Measurements from ENCODE around the gene SYT1.

Gene SYT1

DNA sequence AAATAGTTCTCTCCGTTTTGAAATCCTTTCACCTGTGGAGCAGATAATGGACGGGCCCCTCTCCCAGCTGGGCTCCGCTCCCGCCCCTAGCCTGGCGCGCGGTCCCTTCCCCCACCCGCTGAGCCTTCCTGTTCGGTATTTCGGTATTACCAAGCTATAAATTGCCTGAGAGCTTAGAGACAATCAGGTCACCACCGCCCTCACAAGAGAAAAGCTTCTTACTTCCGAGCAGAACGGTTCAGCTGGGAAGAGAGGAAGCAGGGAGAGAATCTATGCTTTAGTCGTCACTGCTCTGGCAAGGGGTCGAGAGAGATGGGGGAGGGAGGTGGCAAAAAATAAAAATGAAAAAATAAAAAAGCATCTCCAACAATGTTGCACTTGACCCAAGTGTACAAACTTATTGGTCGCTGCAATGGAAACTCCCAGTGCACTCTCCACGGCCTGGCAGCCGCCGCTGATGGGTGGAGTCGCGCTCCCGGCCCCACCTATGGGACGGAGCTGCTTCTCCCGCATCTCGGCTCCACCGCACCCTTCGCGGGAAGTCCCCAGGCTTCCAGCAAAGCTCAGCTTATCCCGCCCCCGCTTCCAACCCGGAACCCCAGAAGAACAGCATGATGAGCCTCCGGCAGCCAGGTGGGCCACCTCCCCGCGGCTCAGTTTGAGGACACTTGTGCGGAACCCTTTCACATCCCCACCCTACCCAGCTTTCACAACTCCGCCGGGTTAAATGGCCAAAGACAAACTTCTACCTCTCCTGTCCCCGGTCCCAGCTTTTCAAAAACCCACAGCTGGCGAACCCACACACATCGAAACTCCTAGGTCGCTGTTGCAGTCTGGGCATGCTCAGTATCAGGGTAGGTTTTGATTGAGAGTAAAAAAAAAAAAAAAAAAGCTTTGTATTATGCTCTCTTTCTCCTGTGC, 832 bp upstream of the SYT1 start:
- under 1% methylated on average over 31 of the region's 41 CpGs for WGBS
- peak overlapping the region; percentile 18 to 39 for H3K18ac ChIP-seq (ENCODE audit: low read depth in 1 of 2, low read length in 2 of 2)

DNA sequence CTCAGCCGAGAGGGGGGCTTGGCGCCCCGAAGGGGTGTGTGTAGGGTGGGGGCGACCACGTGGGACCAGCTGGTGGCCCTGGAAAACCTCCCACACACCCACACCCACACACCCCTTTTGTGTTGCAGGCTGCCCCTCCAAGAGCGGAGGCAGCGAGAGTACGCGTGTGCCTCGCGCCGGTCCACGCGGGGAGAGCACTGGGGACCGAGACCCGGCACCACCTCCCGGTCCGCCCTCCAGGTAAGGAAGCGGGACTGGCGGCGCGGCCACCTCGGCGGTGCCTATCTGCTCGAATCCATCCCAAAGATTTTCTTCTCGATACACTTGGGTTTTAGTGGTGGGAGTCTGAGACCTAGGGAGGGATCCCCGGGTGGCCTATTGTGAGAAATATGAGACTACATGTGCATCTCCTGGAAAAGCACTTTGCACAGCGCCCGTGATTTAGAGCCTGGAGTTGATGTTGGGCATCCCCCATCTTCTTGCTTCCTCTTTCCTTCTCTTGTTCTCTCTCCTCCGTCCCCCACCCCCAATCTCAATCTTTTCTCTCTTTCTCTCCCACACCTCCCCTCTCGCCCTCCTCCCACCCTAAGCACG, 393 bp downstream of the SYT1 start:
- peak overlapping the region in 1 of 2 experiments; percentile 50 for H3K14ac ChIP-seq (ENCODE audit: low read length in 2 of 2)
- no peaks in the 10 kb centered on the region for H3K36me3 ChIP-seq (ENCODE audit: control insufficient read depth in 1 of 2, insufficient read depth in 2 of 2, low read depth in 1 of 2, low read length in 2 of 2)
- H2BK15ac ChIP-seq (ENCODE audit: low read depth, poor library complexity, severe bottlenecking) = no peak overlapping the region
- no peak overlapping the region for H4K91ac ChIP-seq (ENCODE audit: low read length)
- H3K9ac ChIP-seq (ENCODE audit: low read length) = no peak overlapping the region
- peaks cover 6% of the 10 kb centered on the region for H3K79me1 ChIP-seq (replicated peaks; ENCODE audit: low read length, poor library complexity, severe bottlenecking)
- H2AFZ ChIP-seq (ENCODE audit: low read depth, low read length) = no peak overlapping the region
- H3K27me3 ChIP-seq (ENCODE audit: control insufficient read depth in 1 of 2, insufficient read depth in 1 of 2, low read length in 2 of 2) = peaks cover 0 to 38% of the 10 kb centered on the region in 2 experiments
- H3K4me3 ChIP-seq (ENCODE audit: insufficient read depth in 1 of 2, low read depth in 1 of 2, low read length in 2 of 2) = peak overlapping the region; percentile 68 to 84
- no peak overlapping the region for H3K27ac ChIP-seq (ENCODE audit: low read length, poor library complexity, severe bottlenecking)
- no peak overlapping the region for H2BK5ac ChIP-seq (ENCODE audit: low read depth, low read length, poor library complexity, severe bottlenecking)
- H4K8ac ChIP-seq (ENCODE audit: low read length) = no peak overlapping the region
- no peak overlapping the region for H2AK5ac ChIP-seq (ENCODE audit: low read length, severe bottlenecking)
- DNase-seq = peak; percentile 28
- WGBS = under 1% methylated on average over 21 of the region's 32 CpGs
- no peak overlapping the region for H3K18ac ChIP-seq (ENCODE audit: low read depth in 1 of 2, low read length in 2 of 2)
- H3K4me2 ChIP-seq (ENCODE audit: low read length, poor library complexity, severe bottlenecking) = peak overlapping the region; percentile 88
- no peak overlapping the region for H3K23ac ChIP-seq (ENCODE audit: low read length in 2 of 2)
- H3K4ac ChIP-seq (ENCODE audit: low read depth in 1 of 2, low read length in 2 of 2) = no peak overlapping the region
- no peak overlapping the region for H2BK120ac ChIP-seq (ENCODE audit: low read depth, low read length)
- no peaks in the 10 kb centered on the region for H3K9me3 ChIP-seq (ENCODE audit: control insufficient read depth, low read length)
- H2BK12ac ChIP-seq (ENCODE audit: low read length in 2 of 2) = no peak overlapping the region
- peaks cover 5% of the 10 kb centered on the region for H3K4me1 ChIP-seq (ENCODE audit: control insufficient read depth, insufficient read depth, low read depth, low read length)

More for the DNA sequence above, 832 bp upstream of the SYT1 start:
- Histone ChIP-seq H3K23ac (ENCODE audit: low read length in 2 of 2) (peak overlapping the region in 1 of 2 experiments; percentile 52), H2BK12ac (ENCODE audit: low read length in 2 of 2) (peak overlapping the region in 1 of 2 experiments; percentile 84), H2BK15ac (ENCODE audit: low read depth, poor library complexity, severe bottlenecking) (no peak overlapping the region), H3K9ac (ENCODE audit: low read length) (peak overlapping the region; percentile 34), H4K91ac (ENCODE audit: low read length) (peak overlapping the region; percentile 47), H3K27me3 (ENCODE audit: control insufficient read depth in 1 of 2, insufficient read depth in 1 of 2, low read length in 2 of 2) (peaks cover 0 to 38% of the 10 kb centered on the region in 2 experiments), H3K4me1 (ENCODE audit: control insufficient read depth, insufficient read depth, low read depth, low read length) (peaks cover 5% of the 10 kb centered on the region), H2AK5ac (ENCODE audit: low read length, severe bottlenecking) (no peak overlapping the region), H3K4me3 (ENCODE audit: insufficient read depth in 1 of 2, low read depth in 1 of 2, low read length in 2 of 2) (peak overlapping the region; percentile 79 to 84), H3K27ac (ENCODE audit: low read length, poor library complexity, severe bottlenecking) (peak overlapping the region; percentile 84), H3K9me3 (ENCODE audit: control insufficient read depth, low read length) (no peaks in the 10 kb centered on the region), H2AFZ (ENCODE audit: low read depth, low read length) (peak overlapping the region; percentile 99), H3K4me2 (ENCODE audit: low read length, poor library complexity, severe bottlenecking) (peak overlapping the region; percentile 88), H2BK120ac (ENCODE audit: low read depth, low read length) (peak overlapping the region; percentile 68), H3K36me3 (ENCODE audit: control insufficient read depth in 1 of 2, insufficient read depth in 2 of 2, low read depth in 1 of 2, low read length in 2 of 2) (no peaks in the 10 kb centered on the region), H3K4ac (ENCODE audit: low read depth in 1 of 2, low read length in 2 of 2) (peak overlapping the region; percentile 69 to 80), H3K14ac (ENCODE audit: low read length in 2 of 2) (no peak overlapping the region), H2BK5ac (ENCODE audit: low read depth, low read length, poor library complexity, severe bottlenecking) (peak overlapping the region; percentile 44), H3K79me1 (replicated peaks; ENCODE audit: low read length, poor library complexity, severe bottlenecking) (peaks cover 6% of the 10 kb centered on the region), H4K8ac (ENCODE audit: low read length) (peak overlapping the region; percentile 60)
- DNase-seq = peak; percentile 70

DNA sequence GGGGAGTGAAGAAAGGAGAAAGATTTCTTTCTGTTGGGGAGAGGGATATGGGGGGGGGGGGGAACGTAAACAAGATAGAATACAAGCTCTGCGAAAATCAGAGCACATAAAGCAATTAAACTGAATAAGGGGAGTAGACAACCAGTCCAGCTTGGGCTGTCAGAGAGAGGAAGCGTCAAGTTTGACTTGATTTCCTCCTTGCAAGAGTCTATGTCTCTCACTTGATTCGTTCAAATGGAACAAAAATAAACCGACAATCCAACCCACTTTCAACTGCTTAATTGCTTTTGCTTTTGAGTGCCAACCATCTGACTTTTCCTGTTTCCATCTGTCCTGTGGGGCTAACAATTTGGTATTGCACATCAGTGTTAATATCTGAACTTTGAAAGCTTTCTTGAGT, 942 bp downstream of the SYT1 start:
- Histone ChIP-seq H4K8ac (ENCODE audit: low read length) (no peak overlapping the region), H2AFZ (ENCODE audit: low read depth, low read length) (no peak overlapping the region), H3K36me3 (ENCODE audit: control insufficient read depth in 1 of 2, insufficient read depth in 2 of 2, low read depth in 1 of 2, low read length in 2 of 2) (no peaks in the 10 kb centered on the region), H2BK12ac (ENCODE audit: low read length in 2 of 2) (no peak overlapping the region), H3K23ac (ENCODE audit: low read length in 2 of 2) (no peak overlapping the region), H2BK5ac (ENCODE audit: low read depth, low read length, poor library complexity, severe bottlenecking) (no peak overlapping the region), H3K79me1 (replicated peaks; ENCODE audit: low read length, poor library complexity, severe bottlenecking) (peaks cover 6% of the 10 kb centered on the region), H2AK5ac (ENCODE audit: low read length, severe bottlenecking) (no peak overlapping the region), H3K4me2 (ENCODE audit: low read length, poor library complexity, severe bottlenecking) (peak overlapping the region; percentile 88), H3K14ac (ENCODE audit: low read length in 2 of 2) (no peak overlapping the region), H2BK15ac (ENCODE audit: low read depth, poor library complexity, severe bottlenecking) (no peak overlapping the region), H3K27ac (ENCODE audit: low read length, poor library complexity, severe bottlenecking) (no peak overlapping the region), H3K4me1 (ENCODE audit: control insufficient read depth, insufficient read depth, low read depth, low read length) (peaks cover 5% of the 10 kb centered on the region), H3K9ac (ENCODE audit: low read length) (no peak overlapping the region), H3K4ac (ENCODE audit: low read depth in 1 of 2, low read length in 2 of 2) (no peak overlapping the region), H4K91ac (ENCODE audit: low read length) (no peak overlapping the region), H3K18ac (ENCODE audit: low read depth in 1 of 2, low read length in 2 of 2) (no peak overlapping the region), H3K9me3 (ENCODE audit: control insufficient read depth, low read length) (no peaks in the 10 kb centered on the region), H3K27me3 (ENCODE audit: control insufficient read depth in 1 of 2, insufficient read depth in 1 of 2, low read length in 2 of 2) (peaks cover 0 to 38% of the 10 kb centered on the region in 2 experiments), H2BK120ac (ENCODE audit: low read depth, low read length) (no peak overlapping the region), H3K4me3 (ENCODE audit: insufficient read depth in 1 of 2, low read depth in 1 of 2, low read length in 2 of 2) (peak overlapping the region in 1 of 2 experiments; percentile 68)
- WGBS = 34% methylated on average over 2 of the region's 5 CpGs
- no peak for DNase-seq

DNA sequence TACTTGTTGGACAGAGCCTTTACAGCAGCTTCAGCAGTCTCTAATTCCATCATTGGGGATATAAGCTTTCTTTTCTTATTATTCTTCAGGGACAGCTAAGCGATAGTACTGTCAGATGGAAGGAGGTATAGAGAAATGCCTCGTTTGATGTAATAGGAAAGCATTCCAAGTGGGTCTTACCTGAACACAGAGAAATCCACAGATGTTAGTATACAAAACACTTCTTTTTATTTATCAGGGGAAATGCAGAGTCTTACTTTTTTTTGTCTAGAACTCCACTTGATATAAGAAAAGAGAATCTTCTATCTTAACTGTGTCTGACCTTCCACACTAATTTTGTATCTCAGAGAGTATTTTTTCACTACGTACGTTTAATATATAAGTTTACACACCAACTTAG, 1.9 kb downstream of the SYT1 start:
- Histone ChIP-seq H4K8ac (ENCODE audit: low read length) (no peak overlapping the region), H2BK12ac (ENCODE audit: low read length in 2 of 2) (no peak overlapping the region), H3K27me3 (ENCODE audit: control insufficient read depth in 1 of 2, insufficient read depth in 1 of 2, low read length in 2 of 2) (peaks cover 0 to 38% of the 10 kb centered on the region in 2 experiments), H3K9me3 (ENCODE audit: control insufficient read depth, low read length) (no peaks in the 10 kb centered on the region), H3K4ac (ENCODE audit: low read depth in 1 of 2, low read length in 2 of 2) (no peak overlapping the region), H2AK5ac (ENCODE audit: low read length, severe bottlenecking) (no peak overlapping the region), H2BK120ac (ENCODE audit: low read depth, low read length) (no peak overlapping the region), H3K27ac (ENCODE audit: low read length, poor library complexity, severe bottlenecking) (no peak overlapping the region), H4K91ac (ENCODE audit: low read length) (no peak overlapping the region), H3K79me1 (replicated peaks; ENCODE audit: low read length, poor library complexity, severe bottlenecking) (peaks cover 6% of the 10 kb centered on the region), H3K18ac (ENCODE audit: low read depth in 1 of 2, low read length in 2 of 2) (no peak overlapping the region), H3K4me1 (ENCODE audit: control insufficient read depth, insufficient read depth, low read depth, low read length) (peaks cover 5% of the 10 kb centered on the region), H3K4me3 (ENCODE audit: insufficient read depth in 1 of 2, low read depth in 1 of 2, low read length in 2 of 2) (no peak overlapping the region), H3K9ac (ENCODE audit: low read length) (no peak overlapping the region), H2AFZ (ENCODE audit: low read depth, low read length) (no peak overlapping the region), H3K23ac (ENCODE audit: low read length in 2 of 2) (no peak overlapping the region), H2BK5ac (ENCODE audit: low read depth, low read length, poor library complexity, severe bottlenecking) (no peak overlapping the region), H3K36me3 (ENCODE audit: control insufficient read depth in 1 of 2, insufficient read depth in 2 of 2, low read depth in 1 of 2, low read length in 2 of 2) (no peaks in the 10 kb centered on the region), H3K4me2 (ENCODE audit: low read length, poor library complexity, severe bottlenecking) (no peak overlapping the region), H3K14ac (ENCODE audit: low read length in 2 of 2) (no peak overlapping the region), H2BK15ac (ENCODE audit: low read depth, poor library complexity, severe bottlenecking) (no peak overlapping the region)
- no peak for DNase-seq
- 100% methylated on average over 2 of the region's 4 CpGs for WGBS
